GM18517 (cell line): ENCODE data around the gene SPCS2.

Source experiments
- ATAC-seq: cut with Tn5 transposase; IDR thresholded peaks from one replicate; pipeline ENCODE4 v1.9.1; 2021; ENCODE audit warnings: mild to moderate bottlenecking, moderate library complexity; ENCODE audit not compliant: unreplicated experiment

SPCS2 gene

GRCh38 chr11:74948898-74949752 is at the start of gene SPCS2, which contains the start of gene XRRA1:
SPCS2 (plus strand) TSS chr11:74949266; CDS start chr11:74949286, 20 bp downstream.
XRRA1 (minus strand) TSS chr11:74949091; CDS start chr11:74940878, 8,213 bp downstream.
- ATAC-seq, result peak; percentile 90

GRCh38 chr11:74902342-74902741 is 46.7 kb upstream of the SPCS2 start:
- no peak for ATAC-seq

- ATAC-seq, result no peak
These were observed 43.7 kb upstream of the SPCS2 start for GRCh38 chr11:74905326-74905725.

GRCh38 chr11:74909385-74909784 is 39.7 kb upstream of the SPCS2 start:
- no peak for ATAC-seq

GRCh38 chr11:74909812-74910211 is 39.3 kb upstream of the SPCS2 start:
- no peak for ATAC-seq

GRCh38 chr11:74923125-74923524 is 25.9 kb upstream of the SPCS2 start:
- ATAC-seq, result no peak

- no peak for ATAC-seq
These were observed 23.8 kb upstream of the SPCS2 start for GRCh38 chr11:74925281-74925680.

- no peak for ATAC-seq
These were observed 22.6 kb upstream of the SPCS2 start for GRCh38 chr11:74926304-74927030.

- no peak for ATAC-seq
These were observed 21.6 kb upstream of the SPCS2 start for GRCh38 chr11:74927496-74927895.

- ATAC-seq, result no peak
These were observed 19.4 kb upstream of the SPCS2 start for GRCh38 chr11:74929431-74930363.

GRCh38 chr11:74932169-74932568 is 16.9 kb upstream of the SPCS2 start:
- no peak for ATAC-seq

- ATAC-seq, result no peak
These were observed 16.3 kb upstream of the SPCS2 start for GRCh38 chr11:74932797-74933196.

- ATAC-seq, result no peak
These were observed 15.3 kb upstream of the SPCS2 start for GRCh38 chr11:74933765-74934164.

- no peak for ATAC-seq
These were observed 13.8 kb upstream of the SPCS2 start for GRCh38 chr11:74935285-74935684.

- no peak for ATAC-seq
These were observed 13.0 kb upstream of the SPCS2 start for GRCh38 chr11:74936087-74936486.

- ATAC-seq, result no peak
These were observed 12.1 kb upstream of the SPCS2 start for GRCh38 chr11:74936976-74937375.

- no peak for ATAC-seq
These were observed 11.2 kb upstream of the SPCS2 start for GRCh38 chr11:74937696-74938475.

GRCh38 chr11:74941492-74941891 is 7.6 kb upstream of the SPCS2 start:
- no peak for ATAC-seq

GRCh38 chr11:74942073-74942759 is 6.8 kb upstream of the SPCS2 start:
- ATAC-seq, result no peak

- peak; percentile 4 for ATAC-seq
These were observed 544 bp upstream of the SPCS2 start for GRCh38 chr11:74948546-74948897.
